NAMALWA (cell line): ENCODE measurements around the gene GTPBP2.
"Not testable (repeated sequence)": the region's sequence is repeated elsewhere in the genome, so short reads cannot be mapped to it uniquely, and the experiment has no call there.

Source experiments
- DNase-seq: peaks from one replicate; pipeline ENCODE4 v3.0.0-alpha.2; 2015; ENCODE audit warnings: low spot score

The GTPBP2 gene

GRCh38 chr6:43629104-43629504 lies at the start of gene GTPBP2:
TSS of gene GTPBP2 (minus strand) at chr6:43629264. CDS start at chr6:43629162, 102 bp downstream.
- DNase-seq = peak; percentile 99

GRCh38 chr6:43678341-43678740 lies 49.3 kb upstream of the GTPBP2 start:
- no peak for DNase-seq

GRCh38 chr6:43677759-43678158 lies 48.7 kb upstream of the GTPBP2 start:
- no peak for DNase-seq

- DNase-seq = no peak
Measured at GRCh38 chr6:43676962-43677606, 48.0 kb upstream of the GTPBP2 start.

GRCh38 chr6:43674921-43675320 lies 45.9 kb upstream of the GTPBP2 start:
- no peak for DNase-seq

- DNase-seq = no peak
Measured at GRCh38 chr6:43674291-43674690, 45.2 kb upstream of the GTPBP2 start.

- no peak for DNase-seq
Measured at GRCh38 chr6:43673444-43674084, 44.5 kb upstream of the GTPBP2 start.

- no peak for DNase-seq
Measured at GRCh38 chr6:43671801-43672690, 43.0 kb upstream of the GTPBP2 start.

GRCh38 chr6:43671011-43671800 lies 42.1 kb upstream of the GTPBP2 start:
- DNase-seq = no peak

- DNase-seq = no peak
Measured at GRCh38 chr6:43670623-43670986, 41.5 kb upstream of the GTPBP2 start.

GRCh38 chr6:43669922-43670622 lies 41.0 kb upstream of the GTPBP2 start:
- no peak for DNase-seq

- DNase-seq = no peak
Measured at GRCh38 chr6:43669050-43669921, 40.2 kb upstream of the GTPBP2 start.

GRCh38 chr6:43668151-43669028 lies 39.3 kb upstream of the GTPBP2 start:
- DNase-seq = peak; percentile 77

GRCh38 chr6:43667245-43668150 lies 38.4 kb upstream of the GTPBP2 start:
- peak; percentile 84 for DNase-seq

GRCh38 chr6:43666196-43666920 lies 37.3 kb upstream of the GTPBP2 start:
- DNase-seq = no peak

- no peak for DNase-seq
Measured at GRCh38 chr6:43665376-43665775, 36.3 kb upstream of the GTPBP2 start.

- not testable (repeated sequence) for DNase-seq
Measured at GRCh38 chr6:43662948-43663347, 33.9 kb upstream of the GTPBP2 start.

GRCh38 chr6:43658161-43658560 lies 29.1 kb upstream of the GTPBP2 start:
- no peak for DNase-seq
